HG03095 (cell line): ENCODE data around the gene NR2E1.

Source experiments
- ATAC-seq: cut with Tn5 transposase; IDR thresholded peaks from one replicate; pipeline ENCODE4 v1.9.1; 2021; ENCODE audit warnings: moderate library complexity; ENCODE audit not compliant: unreplicated experiment

NR2E1 gene

GRCh38 chr6:108165714-108166663, at the start of gene NR2E1:
NR2E1 (plus strand) TSS chr6:108166022; CDS start chr6:108166766, 744 bp downstream.
- no peak for ATAC-seq

GRCh38 chr6:108116546-108117426, 49.0 kb upstream of the NR2E1 start:
- ATAC-seq: no peak

- peak; percentile 47 for ATAC-seq
Observed at GRCh38 chr6:108117427-108118358, 48.1 kb upstream of the NR2E1 start.

- ATAC-seq: no peak
Observed at GRCh38 chr6:108118359-108118724, 47.5 kb upstream of the NR2E1 start.

- ATAC-seq: no peak
Observed at GRCh38 chr6:108118810-108119768, 46.7 kb upstream of the NR2E1 start.

GRCh38 chr6:108119769-108120141, 46.1 kb upstream of the NR2E1 start:
- no peak for ATAC-seq

GRCh38 chr6:108120311-108120710, 45.5 kb upstream of the NR2E1 start:
- ATAC-seq: no peak

GRCh38 chr6:108121612-108122011, 44.2 kb upstream of the NR2E1 start:
- no peak for ATAC-seq

- ATAC-seq: no peak
Observed at GRCh38 chr6:108123481-108123929, 42.3 kb upstream of the NR2E1 start.

GRCh38 chr6:108123946-108124345, 41.9 kb upstream of the NR2E1 start:
- ATAC-seq: no peak

- ATAC-seq: no peak
Observed at GRCh38 chr6:108127056-108127455, 38.8 kb upstream of the NR2E1 start.

GRCh38 chr6:108127826-108128225, 38.0 kb upstream of the NR2E1 start:
- ATAC-seq: no peak

- no peak for ATAC-seq
Observed at GRCh38 chr6:108130262-108130661, 35.6 kb upstream of the NR2E1 start.

GRCh38 chr6:108132863-108133262, 33.0 kb upstream of the NR2E1 start:
- ATAC-seq: no peak

- ATAC-seq: no peak
Observed at GRCh38 chr6:108133594-108134179, 32.1 kb upstream of the NR2E1 start.

- no peak for ATAC-seq
Observed at GRCh38 chr6:108134213-108134970, 31.4 kb upstream of the NR2E1 start.

- ATAC-seq: no peak
Observed at GRCh38 chr6:108142240-108142639, 23.6 kb upstream of the NR2E1 start.

GRCh38 chr6:108145639-108146038, 20.2 kb upstream of the NR2E1 start:
- ATAC-seq: no peak
